ENCODE measurements around the gene GPATCH1.

GRCh38 chr19:33163481-33163880 is 82.5 kb downstream of the GPATCH1 start:
- no peak for TF ChIP-seq CTCF (IDR thresholded peaks at IDR 0.05)
- TF ChIP-seq POLR2A (IDR thresholded peaks at IDR 0.05), result no peak
